Gastroesophageal sphincter (tissue), 3 donors: Measurements from ENCODE around the gene ENAM.

Experiments
- CTCF ChIP-seq, 4 experiments: fragments of 200-600 bp in 2 of 4; fragments of 450-650 bp in 2 of 4; sonication (generic) in 1 of 4; IDR thresholded peaks; one replicate each; pipeline ENCODE4 v1.5.1; 2017 to 2019; ENCODE audit warnings: antibody characterized with exemption in 4 of 4, mild to moderate bottlenecking in 2 of 4, moderate library complexity in 2 of 4
- EP300 ChIP-seq: sonication (generic); formaldehyde crosslinking; IDR thresholded peaks from one replicate; pipeline ENCODE4 v1.6.1; 2017; ENCODE audit warnings: antibody characterized with exemption, mild to moderate bottlenecking
- POLR2A ChIP-seq, 2 donors: fragments of 450-650 bp; IDR thresholded peaks; one replicate each; pipeline ENCODE4 v1.6.1; 2017; ENCODE audit warnings: antibody characterized with exemption in 2 of 2, mild to moderate bottlenecking in 2 of 2, moderate library complexity in 1 of 2
- POLR2AphosphoS5 ChIP-seq: sonication (generic); formaldehyde crosslinking; IDR thresholded peaks from one replicate; pipeline ENCODE4 v1.6.1; 2017; ENCODE audit warnings: antibody characterized with exemption

GRCh38 chr4:70607334-70607853, 21.1 kb upstream of the ENAM start:
- no peak for TF ChIP-seq CTCF (IDR thresholded peaks at IDR 0.05)
- no peak for TF ChIP-seq POLR2A (IDR thresholded peaks at IDR 0.05)
- no peak for TF ChIP-seq EP300
- no peak for TF ChIP-seq POLR2AphosphoS5
